Measurements from ENCODE around the gene PPHLN1. TPM values are rescaled to one million over a fixed set of nuclear protein-coding genes. Genes with fewer than 3 reads are reported as not detected.

The PPHLN1 gene
- total RNA-seq, 4 donors from 2014 or later, result 63.2 to 175 (median 68.1) TPM

DNA sequence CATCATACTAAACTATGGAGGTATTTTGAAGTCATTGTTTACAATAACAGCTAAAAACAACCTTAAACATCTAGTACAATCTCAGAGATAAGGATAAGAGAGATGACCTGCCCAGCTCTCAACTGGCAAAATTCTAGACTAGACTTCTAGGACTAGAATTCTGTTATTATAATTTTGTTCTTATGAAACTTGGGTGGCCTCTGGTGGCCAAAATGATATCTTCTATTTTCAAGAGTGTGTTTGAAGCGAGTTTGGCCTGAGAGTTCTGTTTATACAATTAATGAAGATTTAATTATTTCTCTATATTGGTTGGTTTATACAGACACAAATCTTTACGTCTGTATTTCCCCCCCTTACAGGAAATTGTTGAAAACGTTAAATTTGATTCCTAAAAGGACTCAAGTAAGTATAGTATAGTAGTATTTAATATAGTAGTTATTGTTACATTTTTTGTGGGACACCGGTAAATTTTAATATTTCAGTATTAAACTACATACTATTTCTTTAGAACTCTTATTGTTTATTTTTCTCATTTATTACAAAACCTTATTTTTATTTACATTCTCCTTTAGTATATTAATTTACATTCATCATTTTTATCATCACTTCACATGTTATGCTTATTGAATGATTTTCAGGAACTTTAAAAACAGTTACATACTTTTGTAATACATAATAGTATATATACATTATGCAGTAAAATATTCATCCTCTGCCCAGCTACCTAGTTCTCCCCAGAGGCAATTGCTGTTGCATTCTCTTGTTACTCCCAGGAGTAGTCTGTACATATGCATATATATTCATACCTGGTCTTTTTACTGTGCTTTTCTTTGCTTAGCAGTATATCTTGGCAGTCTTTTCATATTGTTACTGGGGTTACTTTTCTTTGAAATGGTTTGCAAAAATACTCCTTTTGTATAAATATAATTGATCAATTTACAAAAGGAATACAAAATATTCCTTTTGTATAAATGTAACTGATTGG is 6.6 kb downstream of the PPHLN1 start:
- H3K27ac ChIP-seq, result no peak overlapping the region
- peaks cover 0 to 14% (median 0%) of the 10 kb centered on the region in 3 donors for H3K36me3 ChIP-seq
- no peaks in the 10 kb centered on the region for H3K27me3 ChIP-seq
- no peak overlapping the region for H3K4me3 ChIP-seq
- DNase-seq, result no peak
- H3K9me3 ChIP-seq, result no peaks in the 10 kb centered on the region
- H3K4me1 ChIP-seq, result peaks cover 1 to 4% (median 3%) of the 10 kb centered on the region in 4 donors
- TF ChIP-seq, protein P1, sequence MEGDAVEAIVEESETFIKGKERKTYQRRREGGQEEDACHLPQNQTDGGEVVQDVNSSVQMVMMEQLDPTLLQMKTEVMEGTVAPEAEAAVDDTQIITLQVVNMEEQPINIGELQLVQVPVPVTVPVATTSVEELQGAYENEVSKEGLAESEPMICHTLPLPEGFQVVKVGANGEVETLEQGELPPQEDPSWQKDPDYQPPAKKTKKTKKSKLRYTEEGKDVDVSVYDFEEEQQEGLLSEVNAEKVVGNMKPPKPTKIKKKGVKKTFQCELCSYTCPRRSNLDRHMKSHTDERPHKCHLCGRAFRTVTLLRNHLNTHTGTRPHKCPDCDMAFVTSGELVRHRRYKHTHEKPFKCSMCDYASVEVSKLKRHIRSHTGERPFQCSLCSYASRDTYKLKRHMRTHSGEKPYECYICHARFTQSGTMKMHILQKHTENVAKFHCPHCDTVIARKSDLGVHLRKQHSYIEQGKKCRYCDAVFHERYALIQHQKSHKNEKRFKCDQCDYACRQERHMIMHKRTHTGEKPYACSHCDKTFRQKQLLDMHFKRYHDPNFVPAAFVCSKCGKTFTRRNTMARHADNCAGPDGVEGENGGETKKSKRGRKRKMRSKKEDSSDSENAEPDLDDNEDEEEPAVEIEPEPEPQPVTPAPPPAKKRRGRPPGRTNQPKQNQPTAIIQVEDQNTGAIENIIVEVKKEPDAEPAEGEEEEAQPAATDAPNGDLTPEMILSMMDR (IDR thresholded peaks at IDR 0.05), result peak in 5 of 6 experiments; percentile 66 to 77 (median 71)
- no peak for TF ChIP-seq POLR2A (IDR thresholded peaks at IDR 0.05)

DNA sequence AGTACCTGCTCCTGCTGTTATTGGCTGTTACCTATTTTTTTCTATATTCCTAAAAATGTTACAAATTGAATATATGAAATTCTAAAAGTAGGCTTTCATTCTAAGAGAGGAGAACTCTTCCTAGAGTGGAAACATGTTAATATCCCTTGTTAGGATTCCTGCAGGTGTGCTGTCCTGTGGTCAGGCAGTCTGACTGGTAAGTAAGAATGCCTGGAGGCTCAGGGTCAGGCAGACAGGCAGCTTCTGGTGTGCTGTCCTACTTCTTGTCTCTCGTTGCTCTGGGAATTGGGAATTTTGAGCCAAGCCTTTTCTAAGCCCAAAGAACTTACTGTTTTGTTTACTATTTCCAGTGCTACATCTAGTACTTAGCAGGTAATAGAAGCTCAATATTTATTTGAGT is 10.3 kb downstream of the PPHLN1 start:
- no peaks in the 10 kb centered on the region for H3K27me3 ChIP-seq
- H3K36me3 ChIP-seq, result peaks cover 0 to 23% (median 0%) of the 10 kb centered on the region in 3 donors
- no peak overlapping the region for H3K4me3 ChIP-seq
- no peak for TF ChIP-seq POLR2A (IDR thresholded peaks at IDR 0.05)
- TF ChIP-seq, protein P1 (IDR thresholded peaks at IDR 0.05), result no peak
- DNase-seq, result no peak
- H3K27ac ChIP-seq, result no peak overlapping the region
- no peaks in the 10 kb centered on the region for H3K4me1 ChIP-seq
- H3K9me3 ChIP-seq, result no peaks in the 10 kb centered on the region

DNA sequence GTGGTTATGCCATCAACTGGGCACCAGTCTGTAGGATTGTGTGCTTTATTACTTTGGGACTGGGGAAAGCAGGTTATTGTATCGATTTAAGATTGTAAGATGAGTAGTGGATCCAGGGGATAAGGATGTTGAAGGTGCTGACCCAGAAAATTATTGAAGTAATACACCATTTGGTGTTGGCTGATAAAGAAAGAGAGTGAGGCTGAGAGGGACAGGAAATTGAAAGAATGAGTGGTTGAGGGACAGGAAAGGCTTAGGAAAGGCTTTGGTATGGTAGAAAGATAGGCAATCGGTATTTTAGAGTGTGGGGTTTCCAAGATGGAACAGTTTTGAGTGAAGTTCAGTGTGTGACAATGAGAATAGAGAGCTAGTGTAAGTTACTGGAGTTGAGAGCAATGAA is 12.3 kb downstream of the PPHLN1 start:
- no peaks in the 10 kb centered on the region for H3K9me3 ChIP-seq
- no peaks in the 10 kb centered on the region for H3K4me1 ChIP-seq

DNA sequence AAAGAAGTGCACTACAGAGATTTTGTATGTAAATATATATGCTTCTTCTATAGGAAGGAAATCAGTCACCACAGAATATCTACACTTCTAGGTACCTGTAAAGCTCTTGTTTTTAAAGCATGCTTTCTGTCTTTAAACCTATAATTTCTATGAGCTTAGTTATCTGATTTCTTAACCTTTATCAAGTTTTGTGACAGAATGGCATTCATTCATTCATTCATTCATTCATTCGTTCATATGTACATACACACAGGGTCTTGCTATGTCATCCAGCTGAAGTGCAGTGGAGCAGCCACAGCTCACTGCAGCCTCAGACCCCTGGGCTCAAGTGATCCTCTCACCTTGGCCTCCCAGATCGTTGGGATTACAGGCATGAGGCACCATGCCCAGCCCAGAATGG is 16.1 kb downstream of the PPHLN1 start:
- no peaks in the 10 kb centered on the region for H3K27me3 ChIP-seq
- H3K9me3 ChIP-seq, result no peaks in the 10 kb centered on the region
- DNase-seq, result no peak
- peaks cover 0 to 15% (median 0%) of the 10 kb centered on the region in 3 donors for H3K36me3 ChIP-seq
- no peak overlapping the region for H3K4me3 ChIP-seq
- no peak for TF ChIP-seq POLR2A (IDR thresholded peaks at IDR 0.05)
- TF ChIP-seq, protein P1 (IDR thresholded peaks at IDR 0.05), result no peak
- H3K27ac ChIP-seq, result no peak overlapping the region
- no peaks in the 10 kb centered on the region for H3K4me1 ChIP-seq

More for the DNA sequence above, 12.3 kb downstream of the PPHLN1 start:
- no peak for DNase-seq
- H3K27ac ChIP-seq, result no peak overlapping the region
- H3K27me3 ChIP-seq, result no peaks in the 10 kb centered on the region
- TF ChIP-seq POLR2A (IDR thresholded peaks at IDR 0.05), result no peak
- TF ChIP-seq, protein P1 (IDR thresholded peaks at IDR 0.05), result no peak
- peaks cover 0 to 23% (median 0%) of the 10 kb centered on the region in 3 donors for H3K36me3 ChIP-seq
- no peak overlapping the region for H3K4me3 ChIP-seq

DNA sequence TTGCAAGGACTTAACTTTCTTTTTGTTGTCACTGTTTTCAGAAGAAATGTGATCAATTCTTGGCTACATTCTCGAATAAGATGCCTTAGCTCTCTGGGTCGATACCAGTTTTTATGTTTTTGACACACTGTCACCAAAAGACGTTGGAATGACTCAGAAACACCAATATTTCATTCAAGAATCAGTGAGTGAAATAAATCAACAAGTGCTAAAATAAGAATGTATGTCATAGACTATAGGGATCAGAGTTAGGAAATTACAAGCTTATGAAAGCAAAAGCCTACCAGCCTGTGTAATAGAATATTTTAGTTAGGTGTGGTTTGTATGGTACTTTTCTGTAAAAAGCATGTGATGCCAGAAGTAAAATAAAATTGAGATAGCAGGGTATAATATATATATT is 17.8 kb downstream of the PPHLN1 start:
- no peak for DNase-seq
- Histone ChIP-seq H3K36me3 (peaks cover 0 to 4% (median 0%) of the 10 kb centered on the region in 3 donors), H3K27ac (no peak overlapping the region), H3K4me1 (no peaks in the 10 kb centered on the region), H3K9me3 (no peaks in the 10 kb centered on the region), H3K4me3 (no peak overlapping the region), H3K27me3 (no peaks in the 10 kb centered on the region)
- TF ChIP-seq, protein P1 (IDR thresholded peaks at IDR 0.05), result no peak
- no peak for TF ChIP-seq POLR2A (IDR thresholded peaks at IDR 0.05)

Data from Peyer's patch (tissue), 4 donors.